SK-N-SH (cell line): ENCODE data around the gene GPER1. TPM values are rescaled to one million over a fixed set of nuclear protein-coding genes. Genes with fewer than 3 reads are reported as not detected.

Experiments
- CTCF ChIA-PET: fragments of 300-600, 350-600 bp; formaldehyde crosslinking; extraction: SDS; loops from one replicate; lab custom pipeline; 2021; lab: Yijun Ruan, JAX
- POLR2A ChIA-PET: fragments of 350-600 bp; sonication (Branson Sonifier 250); formaldehyde crosslinking; extraction: SDS; loops from one replicate; lab custom pipeline; 2020; ENCODE audit warnings: antibody characterized with exemption, inconsistent platforms; lab: Yijun Ruan, JAX
- DNase-seq: peaks from one replicate; pipeline ENCODE4 v3.0.0; 2012
- H2AFZ ChIP-seq: fragments of 200-600 bp; sonication (generic); 2 replicates; pipeline ENCODE4 v1.8.1; 2016; ENCODE audit warnings: antibody characterized with exemption, mild to moderate bottlenecking, low read depth
- H3F3A ChIP-seq: fragments of 200-600 bp; sonication (generic); replicated peaks from 2 replicates; pipeline ENCODE3; 2016; ENCODE audit warnings: antibody characterized with exemption, mild to moderate bottlenecking; ENCODE audit not compliant: insufficient read depth
- H3K27ac ChIP-seq, 2 experiments: fragments of 200-500 bp in 1 of 2; fragments of 200-600 bp in 1 of 2; sonication (Bioruptor generic) in 1 of 2; sonication (generic), shearing (Covaris generic) in 1 of 2; 2 replicates each; pipeline versions ENCODE4 v1.5.1 to v1.6.1; 2014 to 2016; ENCODE audit warnings: low read depth in 2 of 2, inconsistent platforms in 1 of 2, low read length in 1 of 2, mild to moderate bottlenecking in 1 of 2, mixed read lengths in 1 of 2
- H3K27me3 ChIP-seq: fragments of 200-600 bp; sonication (generic), shearing (Covaris generic); 2 replicates; pipeline ENCODE4 v1.6.1; 2016; ENCODE audit warnings: mixed run types; ENCODE audit not compliant: insufficient read depth
- H3K36me3 ChIP-seq, 2 experiments: fragments of 200-500 bp in 1 of 2; fragments of 200-600 bp in 1 of 2; sonication (Bioruptor generic) in 1 of 2; sonication (generic) in 1 of 2; replicated peaks in 1 of 2; 2 replicates each; pipeline versions ENCODE3 to v1.5.1; 2014 to 2016; ENCODE audit warnings: low read length in 1 of 2, mild to moderate bottlenecking in 1 of 2; ENCODE audit not compliant: insufficient read depth in 2 of 2, control insufficient read depth in 1 of 2
- H3K4me1 ChIP-seq, 2 experiments: fragments of 200-500 bp in 1 of 2; fragments of 200-600 bp in 1 of 2; sonication (Bioruptor generic) in 1 of 2; sonication (generic), shearing (Covaris generic) in 1 of 2; 2 replicates each; pipeline versions ENCODE4 v1.5.1 to v1.6.1; 2014 to 2016; ENCODE audit warnings: low read depth in 1 of 2, low read length in 1 of 2, mixed run types in 1 of 2; ENCODE audit not compliant: insufficient read depth in 2 of 2, control insufficient read depth in 1 of 2
- H3K4me2 ChIP-seq: fragments of 200-600 bp; sonication (generic), shearing (Covaris generic); 2 replicates; pipeline ENCODE4 v1.6.1; 2017; ENCODE audit warnings: mixed run types
- H3K4me3 ChIP-seq, 2 experiments: fragments of 200-500 bp in 1 of 2; fragments of 200-600 bp in 1 of 2; sonication (Bioruptor generic) in 1 of 2; sonication (generic), shearing (Covaris generic) in 1 of 2; 2 replicates each; pipeline versions ENCODE4 v1.5.1 to v1.8.1; 2014 to 2016; ENCODE audit warnings: low read depth in 2 of 2, inconsistent platforms in 1 of 2, low read length in 1 of 2, mild to moderate bottlenecking in 1 of 2, mixed read lengths in 1 of 2, moderate library complexity in 1 of 2
- H3K79me2 ChIP-seq: fragments of 200-600 bp; sonication (generic); 2 replicates; pipeline ENCODE4 v1.8.1; 2017; ENCODE audit warnings: mild to moderate bottlenecking; ENCODE audit not compliant: insufficient read depth
- H3K9ac ChIP-seq: fragments of 200-600 bp; sonication (generic); 2 replicates; pipeline ENCODE4 v1.6.1; 2017; ENCODE audit warnings: mixed run types
- H3K9me2 ChIP-seq: fragments of 200-600 bp; sonication (generic); 2 replicates; pipeline ENCODE4 v1.6.1; 2017; ENCODE audit warnings: mixed run types
- H3K9me3 ChIP-seq: fragments of 200-600 bp; sonication (generic); 2 replicates; pipeline ENCODE4 v1.6.1; 2017; ENCODE audit warnings: mixed run types, mild to moderate bottlenecking, moderate library complexity
- H4K20me1 ChIP-seq: fragments of 200-600 bp; sonication (generic); 2 replicates; pipeline ENCODE4 v1.6.1; 2017; ENCODE audit warnings: mild to moderate bottlenecking, mixed run types; ENCODE audit not compliant: insufficient read depth
- CHD2 ChIP-seq: fragments of 150-350 bp; IDR thresholded peaks from 2 replicates; pipeline ENCODE4 v1.6.1; 2018; ENCODE audit warnings: low read length; ENCODE audit not compliant: partially characterized antibody
- ELF1 ChIP-seq: IDR thresholded peaks from 2 replicates; pipeline ENCODE4 v1.4.0; 2012
- EP300 ChIP-seq, 2 experiments: IDR thresholded peaks; 2 replicates each; pipeline versions ENCODE4 v1.4.0 to v1.6.1; 2012; ENCODE audit warnings: borderline replicate concordance in 1 of 2, low read depth in 1 of 2, low read length in 1 of 2
- FOXJ3 ChIP-seq: sonication (generic); formaldehyde crosslinking; IDR thresholded peaks from 2 replicates; pipeline ENCODE4 v1.5.1; 2020; ENCODE audit warnings: mild to moderate bottlenecking, missing genetic modification reagents
- FOXM1 ChIP-seq: IDR thresholded peaks from 2 replicates; pipeline ENCODE4 v1.4.0; 2012; ENCODE audit warnings: low read depth, mild to moderate bottlenecking
- GABPA ChIP-seq: IDR thresholded peaks from 2 replicates; pipeline ENCODE4 v1.4.0; 2012; ENCODE audit warnings: low read depth, mild to moderate bottlenecking
- GATA2 ChIP-seq: sonication (generic); formaldehyde crosslinking; IDR thresholded peaks from 2 replicates; pipeline ENCODE4 v1.5.0; 2020; ENCODE audit warnings: mild to moderate bottlenecking, missing genetic modification reagents
- JUND ChIP-seq: IDR thresholded peaks from 2 replicates; pipeline ENCODE4 v1.4.0; 2012
- MXI1 ChIP-seq: IDR thresholded peaks from 2 replicates; pipeline ENCODE4 v1.6.1; 2012; ENCODE audit warnings: mild to moderate bottlenecking, low read depth, low read length, improper control_type of control experiment
- NFIC ChIP-seq: IDR thresholded peaks from 2 replicates; pipeline ENCODE4 v1.4.0; 2012; ENCODE audit warnings: borderline replicate concordance
- RAD21 ChIP-seq: IDR thresholded peaks from 2 replicates; pipeline ENCODE4 v1.6.1; 2012; ENCODE audit warnings: mild to moderate bottlenecking, low read length
- RXRA ChIP-seq: IDR thresholded peaks from 2 replicates; pipeline ENCODE4 v1.4.0; 2012; ENCODE audit warnings: low read depth, mild to moderate bottlenecking, borderline replicate concordance
- SMC3 ChIP-seq: IDR thresholded peaks from 2 replicates; pipeline ENCODE4 v1.6.1; 2012; ENCODE audit warnings: low read depth, low read length, improper control_type of control experiment
- TAF1 ChIP-seq: IDR thresholded peaks from 2 replicates; pipeline ENCODE4 v1.6.1; 2012; ENCODE audit warnings: low read depth, mild to moderate bottlenecking, low read length, moderate library complexity, borderline replicate concordance
- ZBTB33 ChIP-seq: IDR thresholded peaks from 2 replicates; pipeline ENCODE4 v1.4.0; 2012; ENCODE audit warnings: low read depth, borderline replicate concordance
- WGBS: methylation state at CpG from one replicate; pipeline ENCODE4 v1.1.6; 2017; ENCODE audit warnings: low lambda C conversion rate; 5-methylcytosine and 5-hydroxymethylcytosine counted together
- polyA plus RNA-seq, 3 experiments: library from polyadenylated mRNA; depleted of rRNA; stranded (reverse); fragments of >200 nt; gene quantifications; 2 replicates each; pipeline ENCODE4 v1.2.3, GENCODE V29; 2012
- TF ChIP-seq, protein P1 (sequence below): IDR thresholded peaks from 2 replicates; pipeline ENCODE4 v1.4.0; 2012; ENCODE audit warnings: low read depth, borderline replicate concordance
- TF ChIP-seq, protein P2 (sequence below): fragments of 150-350 bp; IDR thresholded peaks from 2 replicates; pipeline ENCODE4 v1.6.1; 2016; ENCODE audit warnings: mild to moderate bottlenecking, low read depth, low read length
- TF ChIP-seq, protein P3 (sequence below): IDR thresholded peaks from 2 replicates; pipeline ENCODE4; 2012

Gene GPER1
- polyA plus RNA-seq, 1 of the 3 experiments (the other 2 are of a cell fraction): 6.4 TPM

DNA sequence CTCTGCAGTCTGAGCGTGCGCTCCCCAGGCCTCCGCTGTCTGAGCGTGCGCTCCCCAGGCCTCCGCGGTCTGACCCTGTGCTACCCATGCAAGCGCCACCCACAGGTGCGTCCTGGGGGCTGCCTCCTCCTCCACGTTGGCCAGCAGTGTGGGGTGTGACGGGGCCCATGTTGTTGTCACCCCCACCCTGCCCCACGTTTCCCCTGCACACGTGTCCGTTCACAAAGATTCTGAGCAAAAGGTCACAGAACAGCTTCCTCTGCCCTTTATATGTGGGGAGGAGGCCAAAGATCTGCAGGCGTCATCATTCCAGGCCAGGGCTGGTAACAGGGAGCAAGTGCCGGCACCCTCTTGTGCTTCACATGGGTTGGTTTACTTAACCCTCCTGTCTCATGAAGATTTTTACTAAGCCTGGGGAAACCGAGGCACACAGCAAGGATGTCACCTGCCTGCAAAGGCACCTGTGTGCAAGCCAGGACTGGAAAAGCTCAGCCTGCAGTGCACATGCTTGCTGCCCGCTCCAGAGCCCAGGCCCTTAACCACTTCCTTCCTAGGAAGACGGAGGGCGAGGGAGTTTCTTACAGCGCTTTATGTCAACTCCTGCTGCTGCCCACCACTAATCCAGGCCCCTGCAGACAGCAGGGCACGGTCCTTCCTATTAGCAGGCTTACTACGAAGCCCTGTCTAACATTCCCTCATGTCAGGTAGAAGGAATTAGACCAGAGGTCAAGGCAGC, 38.7 kb upstream of the GPER1 start:
- peaks cover 43% of the 10 kb centered on the region for H4K20me1 ChIP-seq
- H3F3A ChIP-seq: peaks cover 6% of the 10 kb centered on the region
- no peaks in the 10 kb centered on the region; the same call in 1 of the 2 replicates for H3K79me2 ChIP-seq
- H3K27me3 ChIP-seq: no peaks in the 10 kb centered on the region
- no peaks in the 10 kb centered on the region for H3K9me2 ChIP-seq
- H3K4me3 ChIP-seq: no peak overlapping the region
- DNase-seq: no peak
- H2AFZ ChIP-seq: no peak overlapping the region
- no peak overlapping the region for H3K9ac ChIP-seq
- H3K27ac ChIP-seq: no peak overlapping the region
- no peaks in the 10 kb centered on the region for H3K36me3 ChIP-seq
- H3K9me3 ChIP-seq: no peaks in the 10 kb centered on the region
- CTCF ChIA-PET: interaction anchor here (1.4 to 27.8 kb wide), 3 partner anchors 18 to 53 kb away, joined by 3 to 756 read pairs (median 168); no protein-coding TSS in a partner anchor
- no peak overlapping the region for H3K4me2 ChIP-seq
- no peak for TF ChIP-seq FOXJ3 (CRISPR knock-in tag)
- no peak for TF ChIP-seq GATA2 (CRISPR knock-in tag)
- no peak for TF ChIP-seq ZBTB33
- TF ChIP-seq, protein P1, sequence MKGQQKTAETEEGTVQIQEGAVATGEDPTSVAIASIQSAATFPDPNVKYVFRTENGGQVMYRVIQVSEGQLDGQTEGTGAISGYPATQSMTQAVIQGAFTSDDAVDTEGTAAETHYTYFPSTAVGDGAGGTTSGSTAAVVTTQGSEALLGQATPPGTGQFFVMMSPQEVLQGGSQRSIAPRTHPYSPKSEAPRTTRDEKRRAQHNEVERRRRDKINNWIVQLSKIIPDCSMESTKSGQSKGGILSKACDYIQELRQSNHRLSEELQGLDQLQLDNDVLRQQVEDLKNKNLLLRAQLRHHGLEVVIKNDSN: no peak
- no peak for TF ChIP-seq ELF1
- TF ChIP-seq, protein P2, sequence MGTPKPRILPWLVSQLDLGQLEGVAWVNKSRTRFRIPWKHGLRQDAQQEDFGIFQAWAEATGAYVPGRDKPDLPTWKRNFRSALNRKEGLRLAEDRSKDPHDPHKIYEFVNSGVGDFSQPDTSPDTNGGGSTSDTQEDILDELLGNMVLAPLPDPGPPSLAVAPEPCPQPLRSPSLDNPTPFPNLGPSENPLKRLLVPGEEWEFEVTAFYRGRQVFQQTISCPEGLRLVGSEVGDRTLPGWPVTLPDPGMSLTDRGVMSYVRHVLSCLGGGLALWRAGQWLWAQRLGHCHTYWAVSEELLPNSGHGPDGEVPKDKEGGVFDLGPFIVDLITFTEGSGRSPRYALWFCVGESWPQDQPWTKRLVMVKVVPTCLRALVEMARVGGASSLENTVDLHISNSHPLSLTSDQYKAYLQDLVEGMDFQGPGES: no peak
- TF ChIP-seq TAF1: no peak
- TF ChIP-seq FOXM1: no peak
- no peak for TF ChIP-seq RXRA
- 95% methylated on average over 23 of the region's 23 CpGs for WGBS
- H3K4me1 ChIP-seq: peaks cover 0 to 41% of the 10 kb centered on the region in 2 experiments; a peak in 2 of 4 replicates
- POLR2A ChIA-PET: no interaction called here

- H4K20me1 ChIP-seq: peaks cover 41% of the 10 kb centered on the region
- no peak for DNase-seq
- H3K27ac ChIP-seq: no peak overlapping the region
- H3K4me1 ChIP-seq: peaks cover 0 to 45% of the 10 kb centered on the region in 2 experiments; a peak in 2 of 4 replicates
- H3K27me3 ChIP-seq: no peaks in the 10 kb centered on the region
- H3K9me2 ChIP-seq: no peaks in the 10 kb centered on the region
- no peak for TF ChIP-seq EP300 (IDR thresholded peaks at IDR 0.05; ENCODE audit: borderline replicate concordance in 1 of 2, low read depth in 1 of 2, low read length in 1 of 2)
- no peak for TF ChIP-seq GABPA
- TF ChIP-seq GATA2 (CRISPR knock-in tag): no peak
- TF ChIP-seq CHD2: no peak
- TF ChIP-seq RAD21: no peak
- TF ChIP-seq JUND: no peak
- TF ChIP-seq FOXM1: no peak
- no peak for TF ChIP-seq MXI1
- no peak for TF ChIP-seq RXRA
- no peak for TF ChIP-seq TAF1
- no peak for TF ChIP-seq NFIC
- TF ChIP-seq, protein P3, sequence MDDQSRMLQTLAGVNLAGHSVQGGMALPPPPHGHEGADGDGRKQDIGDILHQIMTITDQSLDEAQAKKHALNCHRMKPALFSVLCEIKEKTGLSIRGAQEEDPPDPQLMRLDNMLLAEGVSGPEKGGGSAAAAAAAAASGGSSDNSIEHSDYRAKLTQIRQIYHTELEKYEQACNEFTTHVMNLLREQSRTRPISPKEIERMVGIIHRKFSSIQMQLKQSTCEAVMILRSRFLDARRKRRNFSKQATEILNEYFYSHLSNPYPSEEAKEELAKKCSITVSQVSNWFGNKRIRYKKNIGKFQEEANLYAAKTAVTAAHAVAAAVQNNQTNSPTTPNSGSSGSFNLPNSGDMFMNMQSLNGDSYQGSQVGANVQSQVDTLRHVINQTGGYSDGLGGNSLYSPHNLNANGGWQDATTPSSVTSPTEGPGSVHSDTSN: no peak
- TF ChIP-seq SMC3: no peak
- TF ChIP-seq FOXJ3 (CRISPR knock-in tag): no peak
- no peaks in the 10 kb centered on the region for H3K36me3 ChIP-seq
- H2AFZ ChIP-seq: no peak overlapping the region
- H3K9ac ChIP-seq: no peak overlapping the region
- ChIA-PET POLR2A (no interaction called here), CTCF (interaction anchor here (1.4 to 27.8 kb wide), 4 partner anchors 17 to 54 kb away, joined by 3 to 756 read pairs (median 86); no protein-coding TSS in a partner anchor)
- H3K79me2 ChIP-seq: no peaks in the 10 kb centered on the region; the same call in 1 of the 2 replicates
- no peak overlapping the region for H3K4me2 ChIP-seq
- H3F3A ChIP-seq: peaks cover 4% of the 10 kb centered on the region
- 86% methylated on average over 5 of the region's 8 CpGs for WGBS
- H3K9me3 ChIP-seq: no peaks in the 10 kb centered on the region
- H3K4me3 ChIP-seq: no peak overlapping the region
Measured at GRCh38 chr7:1049801-1050200, 38.1 kb upstream of the GPER1 start.
